HepG2 (cell line): ENCODE measurements around the gene RGL1. TPM values are rescaled to one million over a fixed set of nuclear protein-coding genes. Genes with fewer than 3 reads are reported as not detected.

ENCODE experiments used
- ATF5 ChIP-seq: sonication (generic); formaldehyde crosslinking; IDR thresholded peaks from 2 replicates; pipeline ENCODE4 v1.4.0; 2020; ENCODE audit warnings: mild to moderate bottlenecking, low read depth, missing genetic modification reagents
- ETV5 ChIP-seq: IDR thresholded peaks from 2 replicates; pipeline ENCODE4 v1.6.1; 2018; ENCODE audit warnings: missing biosample characterization, missing genetic modification reagents, inconsistent platforms, borderline replicate concordance
- FOSL2 ChIP-seq: sonication (generic); formaldehyde crosslinking; IDR thresholded peaks from 2 replicates; pipeline ENCODE4 v1.4.0; 2020; ENCODE audit warnings: missing genetic modification reagents
- FUBP1 ChIP-seq: sonication (generic); formaldehyde crosslinking; IDR thresholded peaks from 2 replicates; pipeline ENCODE4 v1.5.1; 2020; ENCODE audit warnings: missing genetic modification reagents, mild to moderate bottlenecking, borderline replicate concordance
- HDAC2 ChIP-seq: sonication (generic); formaldehyde crosslinking; IDR thresholded peaks from 2 replicates; pipeline ENCODE4 v1.4.0; 2020; ENCODE audit warnings: missing genetic modification reagents
- HDAC6 ChIP-seq: fragments of 200-600 bp; sonication (generic); IDR thresholded peaks from 2 replicates; pipeline ENCODE4 v1.7.0; 2017; ENCODE audit warnings: mild to moderate bottlenecking, antibody characterized with exemption, low read length, low read depth
- JUN ChIP-seq: sonication (generic); formaldehyde crosslinking; IDR thresholded peaks from 2 replicates; pipeline ENCODE4 v1.4.0; 2020; ENCODE audit warnings: mild to moderate bottlenecking, missing genetic modification reagents
- MXI1 ChIP-seq: IDR thresholded peaks from 3 replicates; pipeline ENCODE4 v1.6.1; 2012; ENCODE audit warnings: low read depth, low read length, inconsistent platforms, borderline replicate concordance
- PAXIP1 ChIP-seq: sonication (generic); formaldehyde crosslinking; conservative IDR thresholded peaks from 2 replicates; pipeline ENCODE4 v1.4.0; 2020; ENCODE audit warnings: mild to moderate bottlenecking, missing genetic modification reagents, moderate library complexity
- SALL1 ChIP-seq: sonication (generic); formaldehyde crosslinking; IDR thresholded peaks from 2 replicates; pipeline ENCODE4 v1.8.0; 2022; ENCODE audit warnings: mild to moderate bottlenecking, missing genetic modification reagents
- SOX5 ChIP-seq: IDR thresholded peaks from 2 replicates; pipeline ENCODE4 v1.6.1; 2016; ENCODE audit warnings: borderline replicate concordance
- ZGPAT ChIP-seq: IDR thresholded peaks from 2 replicates; pipeline ENCODE4 v1.6.1; 2016; ENCODE audit warnings: mild to moderate bottlenecking
- ZNF24 ChIP-seq: fragments of 450-650 bp; IDR thresholded peaks from 2 replicates; pipeline ENCODE4 v1.6.1; 2017; ENCODE audit warnings: antibody characterized with exemption, mild to moderate bottlenecking
- ZNF687 ChIP-seq: sonication (generic); formaldehyde crosslinking; IDR thresholded peaks from 2 replicates; pipeline ENCODE4 v1.5.1; 2020; ENCODE audit warnings: mild to moderate bottlenecking, missing genetic modification reagents, moderate library complexity
- polyA plus RNA-seq, 8 experiments: library from polyadenylated mRNA; depleted of rRNA in 3 of 8; stranded (reverse) in 7 of 8; unstranded in 1 of 8; fragments of >200 nt; fragmentation: Illumina TruSeq in 4 of 8; extraction: Trizol in 4 of 8; gene quantifications; 2 replicates each; pipeline versions ENCODE4 v1.2.1 to v1.2.3, GENCODE V29; 2011 to 2016; ENCODE audit warnings: low read depth in 4 of 8, missing spikeins in 1 of 8, mixed read lengths in 1 of 8; ENCODE audit not compliant: insufficient read depth in 1 of 8
- total RNA-seq, 5 experiments: library from RNA; depleted of rRNA; stranded (reverse); fragments of >200 nt; fragmentation: Illumina TruSeq; extraction: Trizol; gene quantifications; 2 replicates each; pipeline ENCODE4 v1.2.3, GENCODE V29; 2016; ENCODE audit warnings: low read depth in 1 of 5
- TF ChIP-seq, protein P1 (sequence below), 2 experiments: fragments of 450-650 bp in 1 of 2; sonication (generic) in 1 of 2; formaldehyde crosslinking; IDR thresholded peaks; 2 replicates each; pipeline versions ENCODE4 v1.5.0 to v1.8.0; 2020 to 2022; ENCODE audit warnings: mild to moderate bottlenecking in 1 of 2, missing genetic modification reagents in 1 of 2
- TF ChIP-seq, protein P2 (sequence below): IDR thresholded peaks from 2 replicates; pipeline ENCODE4 v1.6.1; 2012; ENCODE audit warnings: inconsistent platforms

The RGL1 gene
- total and polyA plus RNA-seq, 2 of the 13 experiments (the other 11 are each of a cell fraction or from before 2014, with no cell fraction given), result 3.5 to 4.7 TPM

DNA sequence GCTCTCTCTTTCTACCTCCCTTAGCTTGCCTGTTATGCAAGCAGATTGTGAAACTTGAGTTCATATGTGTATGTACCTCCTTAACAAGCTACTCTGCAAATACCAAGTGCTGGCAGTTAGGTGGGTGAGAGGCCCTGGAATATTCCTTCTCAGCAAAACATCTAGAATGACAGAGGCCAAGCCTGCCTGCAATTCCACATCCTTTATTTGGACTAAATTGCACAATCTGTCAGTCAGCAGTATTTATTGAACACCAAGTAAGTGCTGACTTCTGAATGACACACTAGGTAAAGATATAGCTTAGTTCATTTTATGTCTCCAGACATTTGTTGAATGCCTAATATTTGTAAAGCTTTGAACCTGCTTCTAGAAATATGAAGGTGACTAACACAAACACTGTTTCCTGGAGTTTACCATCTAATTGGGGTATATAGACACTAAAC is 87.5 kb downstream of the RGL1 start (continued):
- TF ChIP-seq FUBP1 (CRISPR knock-in tag) (no peak), FOSL2 (CRISPR knock-in tag) (peak; percentile 63), JUN (CRISPR knock-in tag) (no peak), HDAC6 (no peak), ZNF24 (0 out of 2 replicates have a peak, but pooled peaks have one; percentile 17), SOX5 (peak; percentile 34; the same call in 1 of the 2 replicates), HDAC2 (peak; percentile 71), SALL1 (CRISPR knock-in tag) (peak; percentile 43; the same call in 1 of the 2 replicates), ZGPAT (CRISPR knock-in tag) (peak; percentile 64; the same call in 1 of the 2 replicates), ATF5 (CRISPR knock-in tag) (no peak), ETV5 (peak; percentile 23; the same call in 1 of the 2 replicates), ZNF687 (no peak), MXI1 (no peak), PAXIP1 (CRISPR knock-in tag) (peak; percentile 69)
- TF ChIP-seq, protein P1, sequence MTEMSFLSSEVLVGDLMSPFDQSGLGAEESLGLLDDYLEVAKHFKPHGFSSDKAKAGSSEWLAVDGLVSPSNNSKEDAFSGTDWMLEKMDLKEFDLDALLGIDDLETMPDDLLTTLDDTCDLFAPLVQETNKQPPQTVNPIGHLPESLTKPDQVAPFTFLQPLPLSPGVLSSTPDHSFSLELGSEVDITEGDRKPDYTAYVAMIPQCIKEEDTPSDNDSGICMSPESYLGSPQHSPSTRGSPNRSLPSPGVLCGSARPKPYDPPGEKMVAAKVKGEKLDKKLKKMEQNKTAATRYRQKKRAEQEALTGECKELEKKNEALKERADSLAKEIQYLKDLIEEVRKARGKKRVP (CRISPR knock-in tag; IDR thresholded peaks at IDR 0.05), result peak in 1 of 2 experiments; percentile 30; a peak in 1 of 4 replicates
- TF ChIP-seq, protein P2, sequence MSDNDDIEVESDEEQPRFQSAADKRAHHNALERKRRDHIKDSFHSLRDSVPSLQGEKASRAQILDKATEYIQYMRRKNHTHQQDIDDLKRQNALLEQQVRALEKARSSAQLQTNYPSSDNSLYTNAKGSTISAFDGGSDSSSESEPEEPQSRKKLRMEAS, result peak; percentile 29; the same call in 1 of the 2 replicates
